GM10847 (cell line): ENCODE measurements around the gene CMTM4.

Experiments
- POLR2A ChIP-seq: IDR thresholded peaks from 2 replicates; pipeline ENCODE4 v1.6.1; 2011; ENCODE audit not compliant: insufficient read length; ENCODE audit errors: extremely low read depth

Gene CMTM4

GRCh38 chr16:66575060-66575459 is 121.5 kb downstream of the CMTM4 start:
- TF ChIP-seq POLR2A: no peak

DNA sequence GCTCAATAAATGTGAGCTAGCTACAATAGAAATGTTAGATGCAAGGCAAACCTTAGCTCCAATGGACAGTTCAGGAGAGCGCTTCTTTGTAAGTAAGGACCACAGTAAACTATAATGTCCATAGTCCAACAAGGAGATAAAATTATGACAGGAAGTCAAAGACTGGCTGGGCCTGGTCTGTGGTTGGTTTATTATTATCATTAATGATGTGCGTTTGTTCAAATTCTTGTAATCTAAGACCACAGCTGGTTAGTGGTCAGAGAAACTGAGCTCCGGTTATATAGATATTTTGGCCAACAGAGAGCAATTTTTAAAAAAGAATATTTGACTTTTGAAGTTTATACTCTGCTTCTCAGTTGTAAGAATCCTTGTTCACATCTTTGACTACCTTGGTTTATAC is 122.0 kb downstream of the CMTM4 start:
- no peak for TF ChIP-seq POLR2A

DNA sequence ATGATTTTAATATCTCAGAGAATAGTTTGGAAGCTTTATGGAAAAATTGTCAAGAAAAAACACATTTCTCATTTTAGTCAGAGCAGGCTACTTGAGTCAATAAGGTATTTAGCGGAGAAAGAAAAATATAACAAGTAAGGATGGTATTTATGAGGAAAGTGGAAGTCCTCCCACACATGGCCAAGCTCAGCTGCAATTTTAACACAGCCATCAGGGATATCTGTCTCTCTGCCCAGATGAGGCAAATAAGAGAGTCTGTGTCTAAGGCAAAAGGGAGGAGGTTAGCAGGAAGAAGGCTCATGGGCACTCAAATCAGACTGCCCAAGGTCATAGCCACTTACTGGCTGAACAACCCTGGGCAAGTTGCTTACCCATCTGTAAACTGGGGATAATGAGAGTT is 122.5 kb downstream of the CMTM4 start:
- TF ChIP-seq POLR2A: no peak

- TF ChIP-seq POLR2A: no peak
Observed at GRCh38 chr16:66572356-66572755, 124.2 kb downstream of the CMTM4 start.

DNA sequence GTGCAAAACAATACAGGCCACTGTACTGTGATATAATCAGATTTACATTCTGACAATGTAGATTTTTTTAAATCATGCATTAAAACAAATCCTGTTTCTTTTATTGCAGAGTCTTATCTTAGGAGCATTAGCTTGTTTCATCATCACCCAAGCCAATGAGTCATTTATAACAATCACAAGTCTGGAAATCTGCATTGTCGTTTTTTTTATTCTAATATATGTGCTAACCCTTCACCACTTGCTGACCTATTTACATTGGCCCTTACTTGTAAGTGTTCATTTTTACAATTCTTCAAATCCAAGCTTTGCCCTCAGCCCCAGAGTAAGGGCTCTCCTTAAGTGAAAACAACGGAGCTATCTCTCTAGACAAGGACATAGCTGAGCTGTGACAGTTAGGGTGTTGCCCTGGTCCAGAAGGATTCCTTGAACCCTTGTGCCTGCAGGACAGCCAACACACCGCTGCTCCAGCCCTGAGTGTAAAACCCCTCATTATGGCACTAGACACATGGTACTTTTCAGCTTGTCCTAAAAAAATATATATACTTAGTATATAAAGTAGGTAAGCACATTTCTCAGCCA is 126.6 kb downstream of the CMTM4 start:
- no peak for TF ChIP-seq POLR2A

- TF ChIP-seq POLR2A: no peak
Observed at GRCh38 chr16:66569131-66569530, 127.4 kb downstream of the CMTM4 start.

GRCh38 chr16:66568355-66568754 is 128.2 kb downstream of the CMTM4 start:
- TF ChIP-seq POLR2A: no peak

- no peak for TF ChIP-seq POLR2A
Observed at GRCh38 chr16:66566051-66566901, 130.3 kb downstream of the CMTM4 start, which contains the start of gene CMTM1. Gene CMTM1 (plus strand): TSS chr16:66566439. CDS start chr16:66566514, 75 bp downstream.
